ENCODE measurements around the gene SMYD3. TPM values are rescaled to one million over a fixed set of nuclear protein-coding genes. Genes with fewer than 3 reads are reported as not detected.

SMYD3 gene
- total RNA-seq, 2 experiments from 2014 or later, result 18.1 to 26.8 TPM

- Mint-ChIP-seq H3K4me1 (no peaks in the 10 kb centered on the region), H3K27ac (no peak overlapping the region), H3K27me3 (no peaks in the 10 kb centered on the region), H3K9me3 (ENCODE audit: low read depth) (no peaks in the 10 kb centered on the region), H3K4me3 (no peak overlapping the region), H3K36me3 (no peaks in the 10 kb centered on the region)
- DNase-seq (no peak), ATAC-seq (no peak)
- CTCF ChIA-PET, result no interaction called here
Observed at GRCh38 chr1:246199086-246199645, 307.9 kb downstream of the SMYD3 start.

- ATAC-seq, result no peak
- CTCF ChIA-PET, result no interaction called here
- Mint-ChIP-seq H3K4me3 (no peak overlapping the region), H3K9me3 (ENCODE audit: low read depth) (no peaks in the 10 kb centered on the region), H3K4me1 (no peaks in the 10 kb centered on the region), H3K36me3 (no peaks in the 10 kb centered on the region), H3K27me3 (no peaks in the 10 kb centered on the region), H3K27ac (no peak overlapping the region)
- no peak for DNase-seq
Observed at GRCh38 chr1:246198115-246198816, 308.8 kb downstream of the SMYD3 start.

GRCh38 chr1:246197076-246197475, 310.0 kb downstream of the SMYD3 start:
- no peak overlapping the region for H3K4me3 Mint-ChIP-seq
- no peaks in the 10 kb centered on the region for H3K27me3 Mint-ChIP-seq
- CTCF ChIA-PET, result no interaction called here
- DNase-seq (no peak), ATAC-seq (no peak)
- no peaks in the 10 kb centered on the region for H3K36me3 Mint-ChIP-seq
- H3K4me1 Mint-ChIP-seq, result no peaks in the 10 kb centered on the region
- H3K9me3 Mint-ChIP-seq (ENCODE audit: low read depth), result no peaks in the 10 kb centered on the region
- H3K27ac Mint-ChIP-seq, result no peak overlapping the region

GRCh38 chr1:246195296-246195695, 311.8 kb downstream of the SMYD3 start:
- H3K36me3 Mint-ChIP-seq, result peaks cover 3% of the 10 kb centered on the region

GRCh38 chr1:246193537-246193936, 313.5 kb downstream of the SMYD3 start:
- CTCF ChIA-PET, result no interaction called here
- Mint-ChIP-seq H3K36me3 (peaks cover 3% of the 10 kb centered on the region), H3K27ac (no peak overlapping the region), H3K9me3 (ENCODE audit: low read depth) (no peaks in the 10 kb centered on the region), H3K27me3 (no peaks in the 10 kb centered on the region), H3K4me3 (no peak overlapping the region), H3K4me1 (no peaks in the 10 kb centered on the region)
- ATAC-seq (no peak), DNase-seq (no peak)

More at GRCh38 chr1:246195296-246195695, 311.8 kb downstream of the SMYD3 start:
- H3K27ac Mint-ChIP-seq, result no peak overlapping the region
- ATAC-seq (no peak), DNase-seq (no peak)
- no peaks in the 10 kb centered on the region for H3K9me3 Mint-ChIP-seq (ENCODE audit: low read depth)
- no peak overlapping the region for H3K4me3 Mint-ChIP-seq
- H3K27me3 Mint-ChIP-seq, result no peaks in the 10 kb centered on the region
- H3K4me1 Mint-ChIP-seq, result no peaks in the 10 kb centered on the region
- CTCF ChIA-PET, result no interaction called here

- Mint-ChIP-seq H3K27ac (no peak overlapping the region), H3K36me3 (peaks cover 3% of the 10 kb centered on the region), H3K27me3 (no peaks in the 10 kb centered on the region), H3K4me3 (no peak overlapping the region), H3K4me1 (no peaks in the 10 kb centered on the region), H3K9me3 (ENCODE audit: low read depth) (no peaks in the 10 kb centered on the region)
- CTCF ChIA-PET, result no interaction called here
- DNase-seq, result no peak
- ATAC-seq, result no peak
Observed at GRCh38 chr1:246189126-246189525, 318.0 kb downstream of the SMYD3 start.

GRCh38 chr1:246187834-246188372, 319.2 kb downstream of the SMYD3 start:
- ATAC-seq, result no peak
- no peaks in the 10 kb centered on the region for H3K27me3 Mint-ChIP-seq
- CTCF ChIA-PET, result no interaction called here

GRCh38 chr1:246184503-246184902, 322.6 kb downstream of the SMYD3 start:
- no peak for ATAC-seq
- H3K36me3 Mint-ChIP-seq, result peaks cover 4% of the 10 kb centered on the region
- H3K4me1 Mint-ChIP-seq, result peaks cover 6% of the 10 kb centered on the region
- CTCF ChIA-PET, result no interaction called here
- DNase-seq, result no peak
- H3K27ac Mint-ChIP-seq, result no peak overlapping the region
- no peaks in the 10 kb centered on the region for H3K9me3 Mint-ChIP-seq (ENCODE audit: low read depth)
- no peak overlapping the region for H3K4me3 Mint-ChIP-seq
- H3K27me3 Mint-ChIP-seq, result no peaks in the 10 kb centered on the region

More at GRCh38 chr1:246187834-246188372, 319.2 kb downstream of the SMYD3 start:
- Mint-ChIP-seq H3K4me3 (no peak overlapping the region), H3K27ac (no peak overlapping the region), H3K36me3 (peaks cover 3% of the 10 kb centered on the region), H3K9me3 (ENCODE audit: low read depth) (no peaks in the 10 kb centered on the region), H3K4me1 (no peaks in the 10 kb centered on the region)
- no peak for DNase-seq

- CTCF ChIA-PET, result no interaction called here
- no peaks in the 10 kb centered on the region for H3K9me3 Mint-ChIP-seq (ENCODE audit: low read depth)
Observed at GRCh38 chr1:246182149-246182851, 324.8 kb downstream of the SMYD3 start.

GRCh38 chr1:246181241-246181640, 325.8 kb downstream of the SMYD3 start:
- no peak for ATAC-seq
- Mint-ChIP-seq H3K27ac (no peak overlapping the region), H3K4me3 (no peak overlapping the region), H3K9me3 (ENCODE audit: low read depth) (no peaks in the 10 kb centered on the region), H3K4me1 (peaks cover 9% of the 10 kb centered on the region), H3K36me3 (peaks cover 5% of the 10 kb centered on the region), H3K27me3 (no peaks in the 10 kb centered on the region)
- DNase-seq, result no peak
- CTCF ChIA-PET, result no interaction called here

More at GRCh38 chr1:246182149-246182851, 324.8 kb downstream of the SMYD3 start:
- ATAC-seq (no peak), DNase-seq (no peak)
- Mint-ChIP-seq H3K27ac (no peak overlapping the region), H3K4me3 (no peak overlapping the region), H3K27me3 (no peaks in the 10 kb centered on the region), H3K36me3 (peaks cover 5% of the 10 kb centered on the region), H3K4me1 (peaks cover 9% of the 10 kb centered on the region)

- DNase-seq (no peak), ATAC-seq (no peak)
- H3K27me3 Mint-ChIP-seq, result no peaks in the 10 kb centered on the region
- peaks cover 5% of the 10 kb centered on the region for H3K36me3 Mint-ChIP-seq
- no peaks in the 10 kb centered on the region for H3K9me3 Mint-ChIP-seq (ENCODE audit: low read depth)
- H3K27ac Mint-ChIP-seq, result no peak overlapping the region
- no peak overlapping the region for H3K4me3 Mint-ChIP-seq
- CTCF ChIA-PET, result no interaction called here
- H3K4me1 Mint-ChIP-seq, result peaks cover 9% of the 10 kb centered on the region
Observed at GRCh38 chr1:246179401-246179800, 327.7 kb downstream of the SMYD3 start.

GRCh38 chr1:246178717-246179311, 328.3 kb downstream of the SMYD3 start:
- Mint-ChIP-seq H3K4me3 (no peak overlapping the region), H3K4me1 (peaks cover 9% of the 10 kb centered on the region), H3K27me3 (no peaks in the 10 kb centered on the region), H3K27ac (no peak overlapping the region), H3K36me3 (peaks cover 5% of the 10 kb centered on the region), H3K9me3 (ENCODE audit: low read depth) (no peaks in the 10 kb centered on the region)
- no peak for DNase-seq
- no peak for ATAC-seq
- CTCF ChIA-PET, result no interaction called here

- H3K9me3 Mint-ChIP-seq (ENCODE audit: low read depth), result no peaks in the 10 kb centered on the region
- peaks cover 5% of the 10 kb centered on the region for H3K36me3 Mint-ChIP-seq
- no peak for DNase-seq
- ATAC-seq, result no peak
- H3K4me1 Mint-ChIP-seq, result peaks cover 9% of the 10 kb centered on the region
- no peaks in the 10 kb centered on the region for H3K27me3 Mint-ChIP-seq
- CTCF ChIA-PET, result no interaction called here
- H3K27ac Mint-ChIP-seq, result no peak overlapping the region
- no peak overlapping the region for H3K4me3 Mint-ChIP-seq
Observed at GRCh38 chr1:246176126-246177024, 330.7 kb downstream of the SMYD3 start.
